HG02852 (cell line): ENCODE results near the gene RAB11FIP2.

ENCODE experiments used
- ATAC-seq: cut with Tn5 transposase; IDR thresholded peaks from one replicate; pipeline ENCODE4 v1.9.1; 2021; ENCODE audit warnings: mild to moderate bottlenecking, moderate library complexity; ENCODE audit not compliant: unreplicated experiment

The RAB11FIP2 gene

DNA sequence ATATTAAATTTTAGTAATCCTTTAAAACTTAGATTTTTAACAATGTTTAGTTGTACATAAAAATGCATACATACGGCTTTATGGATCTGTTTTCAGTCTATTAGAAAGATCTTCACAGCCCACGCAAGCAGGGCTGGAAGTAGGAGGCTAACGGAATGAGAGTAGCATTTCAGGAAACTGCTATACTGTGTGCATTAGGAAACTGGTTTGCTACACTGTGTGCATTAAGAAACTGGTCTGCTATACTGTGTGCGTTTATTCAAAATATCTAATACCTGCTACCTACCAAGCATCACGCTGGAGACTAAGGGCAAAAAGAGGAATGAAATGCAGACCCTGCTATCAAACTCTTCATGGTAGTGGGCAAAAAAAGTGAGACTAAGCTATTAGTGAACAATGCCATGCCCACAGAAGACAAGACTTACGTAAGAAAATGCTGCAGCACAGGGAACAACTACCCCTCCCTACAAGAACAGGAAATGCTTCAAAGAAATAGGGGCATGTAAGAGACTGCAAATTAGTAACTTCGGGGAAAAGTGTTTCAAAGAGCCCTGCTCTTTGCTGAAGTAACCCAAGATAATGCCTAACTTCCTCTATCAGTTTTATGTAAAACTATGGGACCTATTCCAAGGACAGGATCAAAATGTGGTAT, 11.3 kb downstream of the RAB11FIP2 start:
- no peak for ATAC-seq

DNA sequence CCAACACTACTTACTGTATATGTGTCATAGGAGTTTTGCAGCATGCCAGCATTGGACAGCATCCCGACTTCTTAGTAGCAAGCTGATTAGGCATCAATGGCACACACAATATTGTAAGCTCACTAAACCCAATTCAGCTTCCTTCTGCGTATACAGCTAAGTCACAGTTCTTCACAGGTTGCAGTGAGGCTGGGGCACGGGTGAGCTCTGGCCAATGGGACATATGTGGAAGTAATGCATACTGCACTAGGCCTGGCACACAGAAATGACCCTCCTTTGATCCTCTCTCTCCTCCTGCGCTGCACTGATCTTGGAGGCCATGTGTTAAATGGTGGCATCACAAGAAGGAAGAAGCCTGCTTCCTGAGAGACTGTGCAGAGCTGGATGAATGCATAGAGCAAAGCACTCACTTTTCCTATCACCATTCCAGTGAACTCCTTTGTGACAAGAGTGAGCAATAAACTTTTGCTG, 11.9 kb downstream of the RAB11FIP2 start:
- ATAC-seq: no peak

DNA sequence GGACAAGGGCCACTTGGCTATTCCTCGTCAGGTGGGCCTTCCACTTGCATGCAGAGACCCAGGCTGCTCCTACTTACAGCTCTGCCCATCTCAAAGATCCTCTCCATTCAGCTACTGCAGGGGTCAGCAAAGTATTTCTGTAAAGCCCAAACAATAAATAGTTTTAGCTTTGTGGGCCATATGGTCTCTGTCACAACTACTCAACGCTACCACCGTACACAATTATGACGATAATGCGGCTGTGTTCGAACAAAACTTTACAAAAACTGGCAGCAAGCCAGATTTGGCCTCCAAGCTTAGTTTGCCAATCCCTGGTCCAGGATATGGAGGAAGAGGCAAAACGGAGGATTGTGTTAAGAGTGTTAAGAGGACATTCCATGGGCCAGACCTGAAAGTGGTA, 12.8 kb downstream of the RAB11FIP2 start:
- ATAC-seq: no peak

DNA sequence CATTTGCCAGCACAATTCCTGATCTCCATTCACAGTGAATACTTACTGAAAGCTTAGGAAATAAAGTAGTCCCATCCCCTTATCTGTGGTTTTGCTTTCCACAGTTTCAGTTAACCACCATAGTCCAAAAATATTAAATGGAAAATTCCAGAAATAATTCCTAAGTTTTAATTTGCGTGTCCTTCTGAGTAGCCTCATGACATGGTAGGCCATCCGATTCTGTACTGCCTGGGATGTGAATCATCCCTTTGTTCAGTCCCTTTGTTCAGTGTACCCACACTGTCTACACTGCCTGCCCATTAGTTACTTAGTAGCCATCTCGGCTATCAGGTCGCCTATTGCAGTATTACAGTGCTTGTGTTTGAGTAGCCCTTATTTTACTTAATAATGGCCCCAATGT, 14.2 kb downstream of the RAB11FIP2 start:
- ATAC-seq: no peak

DNA sequence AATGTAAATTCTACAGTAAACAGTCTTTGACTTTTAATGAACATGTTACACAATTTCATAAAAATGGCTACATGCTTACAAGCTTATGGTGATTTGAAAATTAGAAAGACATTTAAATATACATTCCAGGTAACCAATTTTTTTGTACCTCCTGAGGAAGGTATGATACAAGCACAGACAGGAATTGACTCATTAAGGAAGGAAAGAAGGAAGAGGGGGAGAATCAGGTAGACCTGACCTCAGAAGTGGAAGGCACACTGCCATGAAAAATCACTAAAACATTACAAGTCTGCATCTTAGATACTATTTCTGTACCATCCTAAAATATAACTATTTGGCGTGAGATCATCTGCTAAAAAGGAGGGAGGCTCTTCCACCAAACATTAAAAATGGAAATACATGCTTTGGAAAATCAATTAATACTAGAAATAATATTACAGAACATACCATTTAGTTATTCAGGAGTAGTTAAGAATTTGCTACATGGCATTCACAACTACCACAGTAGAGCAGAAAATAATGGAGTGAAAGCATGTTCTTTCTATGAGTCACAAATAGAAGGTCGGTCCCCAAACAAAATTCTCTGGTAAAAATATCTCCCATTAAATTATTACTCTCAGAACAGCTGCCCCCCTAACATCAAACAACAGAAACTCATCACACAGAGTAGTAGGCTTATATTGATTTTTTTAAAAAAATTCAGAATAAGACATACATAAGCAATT, 15.2 kb downstream of the RAB11FIP2 start:
- no peak for ATAC-seq

DNA sequence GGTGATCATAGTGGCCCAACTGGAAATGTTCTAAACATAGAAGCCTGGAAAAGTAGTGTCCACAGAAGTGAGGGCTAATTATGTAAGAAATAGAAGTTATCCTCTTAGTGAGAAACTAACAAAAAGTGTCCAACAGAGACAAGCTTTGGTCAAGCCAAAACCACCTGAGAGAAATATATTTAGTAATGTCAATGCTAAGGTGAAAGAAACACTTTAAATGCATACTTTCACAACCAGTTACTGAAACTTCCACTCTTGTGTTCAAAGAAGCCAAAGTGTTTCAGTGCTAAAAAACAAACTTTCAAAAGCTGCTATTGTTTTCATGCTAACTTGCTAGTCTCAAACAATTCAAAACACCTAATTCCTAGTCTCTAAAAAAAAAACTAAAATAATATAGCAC, 18.1 kb downstream of the RAB11FIP2 start:
- peak; percentile 99 for ATAC-seq

DNA sequence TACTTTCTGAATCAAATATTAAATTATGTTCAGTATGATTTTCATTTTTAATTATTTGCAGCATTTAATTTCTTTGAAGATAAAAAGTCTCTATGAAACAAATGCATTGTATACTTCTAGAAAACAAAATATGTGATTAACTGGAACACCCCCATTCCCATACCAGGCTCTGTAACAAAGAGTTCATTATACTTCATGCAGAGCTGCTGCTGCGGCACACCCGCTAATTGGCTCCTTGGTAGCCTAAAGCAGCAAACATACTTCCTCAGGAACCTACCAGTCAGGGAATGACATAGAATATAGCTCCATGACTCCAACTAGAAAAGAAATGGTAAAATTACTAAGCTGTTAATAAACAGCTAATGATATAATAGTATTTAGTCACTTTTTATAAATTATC, 19.3 kb downstream of the RAB11FIP2 start:
- ATAC-seq: no peak

DNA sequence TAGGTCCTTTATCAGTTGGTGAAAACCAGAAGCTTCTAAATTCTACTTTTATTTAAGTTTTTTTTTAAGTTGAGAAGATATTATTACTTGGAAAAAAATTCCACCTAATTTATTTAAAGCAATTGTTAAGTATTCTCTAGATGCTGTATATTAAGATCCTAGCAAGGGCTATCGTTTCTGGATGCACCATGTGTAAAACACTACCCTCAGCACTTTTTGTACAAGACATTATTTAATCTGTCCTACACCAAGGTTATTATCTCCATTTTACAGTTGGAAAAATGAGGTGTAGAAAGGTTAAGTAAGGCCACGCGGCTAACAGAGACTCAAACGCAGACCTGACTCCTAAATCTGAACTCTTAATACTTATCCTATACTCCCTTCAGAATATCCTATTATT, 19.8 kb downstream of the RAB11FIP2 start:
- ATAC-seq: no peak

DNA sequence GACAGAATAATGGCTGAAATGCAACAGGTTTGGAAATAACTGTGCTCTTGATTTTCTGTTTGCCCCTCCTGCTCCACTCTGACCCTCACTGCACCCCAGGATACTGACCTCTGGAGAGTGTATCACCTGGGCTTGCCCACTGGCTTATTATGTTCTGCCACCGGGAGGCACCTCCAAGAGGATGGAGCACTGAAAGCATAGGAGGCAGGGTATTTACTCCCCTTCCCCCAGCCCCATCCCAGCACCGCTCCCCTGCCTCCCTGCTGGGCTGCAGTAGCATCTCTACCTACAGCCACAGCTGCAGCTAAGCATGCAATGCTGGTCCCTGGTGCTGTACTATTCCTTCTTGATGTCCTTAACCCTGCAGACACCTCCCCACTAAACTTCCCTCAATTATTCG, 26.4 kb downstream of the RAB11FIP2 start:
- no peak for ATAC-seq

DNA sequence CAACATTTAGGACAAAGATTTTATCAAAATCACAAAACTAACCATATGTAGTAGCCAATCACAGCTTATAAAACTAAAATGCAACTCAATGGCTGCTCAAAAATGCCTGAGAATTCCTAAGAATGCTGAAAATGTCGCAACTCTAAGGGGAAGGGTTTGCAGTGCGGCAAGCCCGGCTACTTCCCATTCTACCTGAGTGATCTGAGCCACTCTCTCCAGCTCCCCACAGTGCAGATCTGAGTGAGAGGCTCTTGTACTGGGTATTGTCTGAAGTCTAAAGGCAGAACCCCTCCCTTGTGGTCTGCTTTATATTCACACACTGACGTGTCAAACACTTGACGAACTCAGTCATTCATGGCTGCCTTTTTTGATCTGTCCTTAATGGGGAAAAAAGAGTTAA, 28.9 kb downstream of the RAB11FIP2 start:
- no peak for ATAC-seq

DNA sequence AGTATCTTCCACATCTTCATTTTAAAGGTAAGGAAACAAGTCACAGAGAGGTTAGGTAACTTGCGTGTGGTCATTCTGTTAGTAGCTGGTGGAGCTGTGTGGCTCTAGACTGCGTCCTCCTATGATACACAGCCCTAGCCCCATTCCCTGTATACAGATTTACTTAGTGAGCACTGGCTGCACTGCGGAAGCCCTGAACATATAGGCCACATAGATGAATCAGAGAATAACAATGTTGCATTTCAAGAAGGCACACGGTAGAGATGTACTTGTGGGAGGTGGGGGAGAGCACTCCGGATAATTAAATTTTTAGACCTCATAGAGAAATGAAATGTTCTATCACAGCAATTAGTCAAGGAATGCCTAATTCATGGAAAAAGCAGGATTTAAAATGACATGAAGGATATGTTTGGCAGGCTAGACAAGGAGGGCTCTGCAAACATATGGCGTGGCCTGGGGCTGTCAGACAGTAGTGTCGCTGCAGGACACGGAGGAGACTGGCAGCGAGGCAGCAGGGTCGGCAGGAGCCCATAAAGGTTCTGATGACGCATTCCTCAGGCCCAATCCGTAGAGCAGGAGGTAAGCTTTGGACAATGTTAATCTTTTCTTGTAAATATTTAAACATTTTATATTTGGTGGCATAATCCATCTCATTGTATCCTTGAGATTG, 29.5 kb downstream of the RAB11FIP2 start:
- no peak for ATAC-seq

DNA sequence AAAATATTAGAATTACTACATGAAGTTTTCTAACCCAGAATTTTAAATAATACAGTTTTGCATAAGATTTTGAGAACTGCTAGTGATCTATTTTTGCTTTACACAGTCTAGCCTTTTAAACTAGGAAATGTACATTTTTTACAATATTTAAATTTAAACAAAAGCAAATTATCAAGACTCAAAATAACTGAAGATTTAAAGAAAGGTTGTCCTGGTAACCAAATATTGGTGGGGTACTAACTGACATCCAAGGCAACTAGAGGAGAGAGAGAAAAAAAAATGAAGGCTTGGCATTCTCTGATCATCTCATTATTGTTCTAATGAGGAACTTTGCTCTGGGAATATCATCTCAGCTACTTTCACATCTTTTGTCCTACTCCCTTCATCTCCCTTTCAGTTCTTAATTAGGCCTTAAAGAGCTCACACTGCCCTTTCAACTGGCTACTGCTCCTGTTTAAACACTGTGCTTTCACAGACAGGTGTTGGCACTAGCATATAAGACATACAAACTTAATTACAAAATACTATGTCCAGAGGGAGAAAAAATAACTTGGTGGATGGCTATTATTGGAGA, 33.7 kb downstream of the RAB11FIP2 start:
- ATAC-seq: no peak

DNA sequence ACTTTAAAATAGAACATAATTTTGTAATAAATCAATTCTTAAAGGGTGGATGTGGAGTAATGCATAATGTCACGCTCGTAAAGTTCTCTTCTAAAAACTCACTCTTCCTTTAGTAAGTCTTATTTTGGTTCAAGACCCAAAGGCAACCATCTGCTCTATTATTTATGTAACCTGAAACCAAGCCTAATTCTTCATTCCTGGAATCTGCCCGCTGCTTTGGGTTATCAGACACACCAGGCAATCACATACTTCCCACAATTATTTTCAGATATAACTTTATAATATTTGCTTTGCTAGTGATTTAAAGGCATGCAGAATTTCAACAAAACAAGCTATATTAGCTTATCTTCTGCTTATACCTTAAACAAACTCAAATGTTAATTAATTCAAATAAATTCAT, 39.0 kb downstream of the RAB11FIP2 start:
- ATAC-seq: no peak

DNA sequence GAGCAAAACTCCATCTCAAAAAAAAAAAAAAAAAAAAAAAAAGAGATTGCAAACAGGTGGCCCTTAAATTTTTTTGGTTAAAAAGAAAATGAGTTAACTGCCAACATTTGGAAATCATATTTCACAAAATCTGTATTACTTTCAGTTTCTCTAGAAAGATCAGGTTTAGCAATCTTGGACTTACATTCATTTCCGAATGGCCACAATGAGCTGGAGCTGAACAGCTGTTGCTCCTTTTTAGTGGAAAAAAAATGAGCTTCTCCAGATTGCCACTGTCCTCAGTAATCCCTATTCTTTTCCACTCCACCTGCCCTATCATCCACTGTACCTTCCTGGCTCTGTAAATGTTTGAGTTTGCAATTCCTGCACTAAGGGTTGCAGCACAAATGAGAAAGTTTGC, 43.6 kb downstream of the RAB11FIP2 start:
- no peak for ATAC-seq

DNA sequence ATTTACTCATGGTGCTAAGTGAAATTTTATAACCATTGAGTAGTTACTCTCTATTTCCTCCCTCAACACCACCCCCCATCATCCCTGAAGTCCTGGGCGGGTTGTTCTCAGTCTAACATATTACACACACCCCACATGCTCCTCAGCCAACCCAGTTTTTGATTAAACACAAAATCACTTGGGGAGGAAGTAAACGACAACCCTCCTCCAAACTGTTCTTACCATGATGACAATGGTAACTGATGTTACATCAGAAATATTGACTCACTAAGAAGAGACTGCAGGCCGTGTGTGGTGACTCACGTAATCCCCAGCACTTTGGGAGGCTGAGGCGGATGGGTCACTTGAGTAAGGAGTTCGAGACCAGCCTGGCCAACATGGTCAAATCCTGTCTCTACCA, 44.2 kb downstream of the RAB11FIP2 start:
- no peak for ATAC-seq

DNA sequence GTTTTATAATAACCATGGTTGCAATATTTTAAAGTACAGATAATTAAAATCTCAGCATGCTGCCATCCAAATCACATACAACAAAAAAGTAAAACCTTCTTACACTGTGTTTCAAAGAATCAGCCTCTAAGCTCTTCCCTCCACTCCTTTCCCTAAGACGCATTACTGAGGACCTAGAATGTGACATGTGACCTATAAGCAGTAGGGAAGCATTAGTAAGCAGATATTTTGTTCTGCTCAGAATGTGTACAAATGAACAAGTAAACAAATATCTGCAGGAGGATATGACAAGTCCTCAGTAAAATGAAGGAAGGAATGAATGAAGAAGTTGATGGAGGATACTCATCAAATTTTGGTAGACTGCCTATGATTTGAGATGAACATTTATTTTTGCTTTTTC, 49.1 kb downstream of the RAB11FIP2 start:
- no peak for ATAC-seq

DNA sequence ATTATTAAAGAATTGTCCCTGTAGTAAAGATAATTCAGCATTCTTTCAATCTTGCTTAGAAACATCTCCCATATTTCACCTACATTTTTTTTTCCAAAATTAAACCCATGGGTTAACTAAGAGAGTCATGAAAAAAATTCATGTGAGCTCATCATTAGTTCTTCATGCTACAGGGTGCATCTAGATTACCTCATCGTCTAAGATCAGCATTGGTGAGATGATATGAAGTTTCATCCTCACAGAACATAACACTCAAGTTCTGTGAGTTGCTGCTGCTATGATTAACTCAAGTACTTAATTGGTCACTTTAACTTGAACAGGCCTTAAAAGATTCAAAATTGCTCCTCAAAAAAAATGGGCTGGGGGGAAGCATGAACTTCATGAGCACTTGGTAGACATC, 50.0 kb downstream of the RAB11FIP2 start:
- ATAC-seq: no peak

DNA sequence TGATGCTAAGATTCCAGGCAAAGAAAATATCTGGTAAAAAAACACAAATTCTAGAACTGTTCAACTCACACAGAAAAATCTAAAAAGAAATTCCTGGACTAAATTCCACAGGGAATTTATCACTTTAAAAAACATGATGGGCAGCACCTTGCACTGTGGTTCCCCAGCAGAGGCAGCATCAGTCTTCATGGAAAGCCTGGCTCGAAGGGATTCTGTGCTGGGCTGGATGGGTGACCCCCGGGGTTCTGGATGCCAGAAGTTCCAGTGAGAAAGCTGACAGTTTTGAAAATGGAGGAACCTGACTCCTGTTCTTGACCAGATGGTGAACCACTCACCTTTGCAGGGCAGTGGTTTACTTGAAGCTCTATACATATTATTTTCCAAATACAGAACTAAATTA, 52.0 kb downstream of the RAB11FIP2 start:
- ATAC-seq: no peak

DNA sequence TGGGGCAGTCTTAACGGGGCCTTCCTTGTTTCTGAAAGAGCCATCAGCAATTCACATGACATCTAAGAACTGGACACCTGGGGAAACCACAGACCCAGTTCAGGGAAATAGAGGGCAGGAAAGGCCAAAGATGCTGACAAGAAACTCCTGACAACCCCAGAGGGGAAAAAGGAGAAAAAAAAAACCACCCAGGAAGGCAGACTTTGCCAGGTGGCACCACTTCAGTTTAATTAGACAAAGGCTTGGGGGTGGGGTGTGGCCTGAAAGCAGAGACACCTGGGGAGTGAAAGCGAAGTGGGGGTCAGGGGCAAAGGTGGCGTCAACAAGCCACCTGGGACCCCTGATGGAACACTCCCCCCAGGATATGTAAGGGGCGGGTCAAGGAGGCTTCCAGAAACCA, 53.6 kb downstream of the RAB11FIP2 start:
- no peak for ATAC-seq

DNA sequence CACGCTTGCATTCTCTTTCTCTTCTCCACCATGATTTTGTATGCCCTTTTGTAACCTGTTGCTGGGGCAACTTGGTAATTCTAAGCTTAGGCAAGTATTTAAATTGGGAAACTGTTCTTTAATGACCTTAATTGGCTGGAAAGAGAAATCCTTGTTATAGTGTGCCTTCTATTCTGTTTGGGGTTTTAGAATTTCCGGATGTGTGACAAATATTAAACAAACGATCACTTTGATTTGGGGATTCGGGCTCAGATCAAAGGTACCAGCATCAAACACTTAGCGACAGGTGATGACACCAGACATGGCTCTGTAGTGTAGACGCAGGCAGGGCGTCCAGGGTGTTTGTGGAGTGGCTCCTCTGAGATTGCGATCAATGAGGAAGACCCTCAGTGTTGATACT, 55.0 kb downstream of the RAB11FIP2 start:
- ATAC-seq: no peak

DNA sequence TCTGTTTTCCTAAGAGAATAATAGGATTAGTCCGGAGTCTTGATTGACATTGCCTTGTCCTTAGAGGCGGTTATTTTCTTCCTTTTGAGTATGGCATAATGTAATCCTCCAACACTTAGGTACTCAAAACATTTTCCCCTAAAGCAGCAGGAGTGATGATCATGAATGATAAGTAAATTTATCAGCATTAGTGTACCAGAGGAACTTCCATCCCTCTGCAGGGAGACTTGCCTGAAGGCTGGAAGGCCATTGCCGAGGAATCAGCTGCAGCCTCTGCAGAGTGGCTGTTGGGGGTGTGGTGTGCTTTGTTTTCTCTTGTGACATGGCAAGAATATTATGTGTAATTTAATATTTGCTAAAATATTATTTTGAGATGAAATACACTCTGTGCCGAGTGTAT, 56.8 kb downstream of the RAB11FIP2 start:
- ATAC-seq: no peak

DNA sequence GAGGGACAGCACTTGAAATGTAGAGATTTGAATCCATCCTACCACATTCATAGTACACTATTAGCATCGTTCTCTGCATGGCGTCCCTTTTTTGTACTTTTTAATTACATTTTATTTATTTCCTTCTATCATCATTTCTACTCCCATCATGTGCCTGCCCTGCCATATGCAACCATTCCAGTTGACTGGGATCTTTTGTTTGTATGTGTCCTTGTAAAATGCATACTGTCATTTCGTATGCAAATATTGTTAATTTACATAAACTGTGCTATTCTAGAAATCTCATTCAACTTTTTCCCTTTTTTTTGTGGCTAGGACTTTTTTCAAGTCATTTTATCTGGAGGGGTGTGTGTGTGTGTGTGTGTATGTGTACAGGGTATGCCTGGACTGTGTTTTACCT, 57.9 kb downstream of the RAB11FIP2 start:
- ATAC-seq: no peak
